Raji (cell line): Measurements from ENCODE around the gene FOXD1.

ENCODE experiments used
- POLR2A ChIP-seq: IDR thresholded peaks from 2 replicates; pipeline ENCODE4 v1.6.1; 2011; ENCODE audit warnings: low read depth, low read length, control low read depth; ENCODE audit not compliant: insufficient read depth

FOXD1 gene

GRCh38 chr5:73415617-73416016 is 33.0 kb downstream of the FOXD1 start:
- TF ChIP-seq POLR2A, result no peak

GRCh38 chr5:73415171-73415570 is 33.4 kb downstream of the FOXD1 start:
- no peak for TF ChIP-seq POLR2A

GRCh38 chr5:73412597-73412988 is 36.0 kb downstream of the FOXD1 start:
- no peak for TF ChIP-seq POLR2A

- no peak for TF ChIP-seq POLR2A
Observed at GRCh38 chr5:73411936-73412596, 36.5 kb downstream of the FOXD1 start.

GRCh38 chr5:73405691-73406090 is 42.9 kb downstream of the FOXD1 start:
- no peak for TF ChIP-seq POLR2A

- TF ChIP-seq POLR2A, result no peak
Observed at GRCh38 chr5:73399775-73400174, 48.8 kb downstream of the FOXD1 start.
